ENCODE data around the gene SLC2A13.
"Not testable (repeated sequence)": the region's sequence is repeated elsewhere in the genome, so short reads cannot be mapped to it uniquely, and the experiment has no call there.

Gene SLC2A13

DNA sequence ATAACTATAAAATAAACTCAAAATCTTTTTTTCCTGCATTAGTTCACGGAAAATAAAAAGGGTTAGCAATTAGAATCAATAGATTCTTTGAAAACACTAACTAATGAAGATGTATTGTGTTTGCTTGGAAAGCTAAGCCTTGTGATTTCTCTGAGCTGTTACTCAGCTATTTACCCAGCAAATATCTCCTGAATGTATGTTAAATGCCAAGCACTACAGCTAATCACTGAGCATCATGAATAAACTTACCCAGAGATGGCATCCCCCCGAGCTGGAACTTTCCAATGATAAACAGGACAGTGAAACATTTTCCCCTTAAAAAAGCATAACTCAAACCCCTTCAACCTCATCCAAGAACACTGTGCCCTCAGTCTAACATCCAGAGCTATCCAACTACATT lies 71.2 kb downstream of the SLC2A13 start:
- DNase-seq (ENCODE audit: low read depth), result no peak

DNA sequence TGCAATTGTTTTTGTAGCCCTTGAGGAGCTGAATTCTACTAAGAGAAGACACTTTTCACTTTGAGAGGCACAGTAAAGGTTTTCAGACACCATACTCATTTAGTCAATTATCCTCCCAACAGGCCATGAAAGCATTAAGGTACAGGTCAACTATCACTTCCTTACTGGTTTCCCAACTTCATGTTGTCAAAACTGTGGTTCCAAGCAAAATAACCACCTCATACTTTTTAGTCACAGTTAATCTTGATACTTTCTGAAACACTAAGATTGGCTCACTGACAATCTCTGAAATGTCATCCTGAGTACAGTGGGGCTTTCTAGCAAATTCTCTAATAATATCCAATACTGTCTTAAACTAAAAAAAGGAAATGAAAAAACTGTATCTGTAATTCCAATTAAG lies 71.7 kb downstream of the SLC2A13 start:
- DNase-seq (ENCODE audit: low read depth), result no peak

DNA sequence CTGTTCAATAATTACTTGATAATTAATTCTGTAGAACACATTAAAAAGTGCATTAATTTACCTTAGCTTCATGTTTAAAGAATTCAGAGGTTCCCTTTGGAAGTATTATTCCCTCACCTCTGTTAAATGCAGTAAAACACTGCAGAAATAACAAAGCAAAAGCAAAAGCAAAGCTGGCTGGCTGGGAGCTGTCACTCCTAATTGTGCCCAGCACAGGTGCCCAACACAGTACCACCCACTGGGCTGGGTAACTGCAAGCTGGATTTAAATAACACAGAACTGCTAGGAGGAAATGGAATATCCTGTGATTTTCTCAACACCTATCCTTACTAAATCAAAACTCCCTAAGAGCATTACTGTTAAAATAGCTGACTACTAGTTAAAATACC lies 72.6 kb downstream of the SLC2A13 start:
- DNase-seq (ENCODE audit: low read depth), result no peak

DNA sequence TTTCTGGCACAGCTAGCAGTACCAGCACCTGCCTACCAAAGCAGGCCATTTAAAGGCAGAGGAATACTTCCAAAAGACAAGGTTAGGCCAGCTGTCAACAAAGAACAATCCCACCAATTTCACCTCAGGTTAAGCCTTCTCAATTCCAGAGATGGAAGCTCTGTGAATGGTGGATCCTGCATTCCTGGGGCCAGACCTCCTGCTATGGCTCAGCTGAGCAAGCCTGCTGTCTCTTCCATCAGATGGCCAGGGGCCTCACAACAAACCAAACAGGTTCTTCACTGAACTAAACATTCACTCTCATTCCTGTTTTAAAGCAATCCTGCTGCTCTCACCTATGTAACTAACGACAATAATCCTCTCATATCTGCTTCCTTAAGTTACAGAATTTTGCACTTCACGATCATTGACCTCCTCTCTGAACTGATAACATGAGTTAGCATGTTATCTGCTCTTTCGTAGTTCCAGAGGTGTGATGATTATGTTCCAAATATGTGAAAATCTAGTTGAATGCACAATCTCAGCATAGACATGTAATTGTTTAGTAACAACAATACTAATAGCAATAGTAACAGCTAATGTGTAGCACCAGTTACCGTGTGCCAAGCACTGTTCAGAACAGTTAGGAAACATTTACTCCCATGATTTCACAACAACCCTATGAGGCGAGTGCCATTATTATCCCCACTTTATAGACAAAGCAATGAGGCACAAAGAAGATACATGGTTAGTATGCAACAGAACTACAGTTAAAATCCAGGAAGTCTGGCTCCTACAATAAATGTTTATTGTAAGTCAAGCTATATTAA lies 73.2 kb downstream of the SLC2A13 start:
- DNase-seq (ENCODE audit: low read depth), result no peak

DNA sequence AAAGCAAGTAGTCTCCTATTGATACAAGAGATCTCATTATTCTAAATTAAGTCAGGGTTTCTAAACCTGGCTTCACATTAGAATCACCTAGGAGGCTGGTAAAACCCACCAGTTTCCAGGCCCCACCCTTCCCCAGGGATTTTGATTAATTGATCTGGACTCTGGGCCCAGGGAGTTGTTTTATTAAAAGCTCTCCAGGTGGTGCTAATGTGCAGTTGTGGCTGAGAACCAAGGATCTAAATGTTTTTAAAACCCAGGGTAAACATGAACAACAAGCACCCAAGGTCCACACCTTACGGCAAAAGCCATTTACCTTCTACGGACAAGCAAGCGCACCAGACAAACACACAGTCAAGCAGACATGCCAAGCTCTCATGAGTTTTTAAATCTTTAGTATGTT lies 73.9 kb downstream of the SLC2A13 start:
- DNase-seq (ENCODE audit: low read depth), result no peak

DNA sequence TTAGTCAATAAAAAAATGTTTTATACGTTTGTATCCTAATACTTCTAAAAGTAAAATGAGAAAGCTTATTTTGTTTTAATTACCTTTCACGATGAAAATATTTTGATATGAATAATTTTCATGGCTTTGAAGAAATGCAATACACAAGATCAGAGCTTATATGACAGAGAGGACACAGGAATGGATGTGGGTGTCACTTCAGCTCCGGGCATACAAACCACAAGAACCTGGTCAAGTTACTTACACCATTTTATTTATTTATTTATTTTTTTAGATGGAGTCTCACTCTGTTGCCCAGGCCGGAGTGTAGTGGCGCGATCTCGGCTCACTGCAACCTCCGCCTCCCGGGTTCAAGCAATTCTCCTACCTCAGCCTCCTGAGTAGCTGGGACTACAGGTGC lies 74.9 kb downstream of the SLC2A13 start:
- not testable (repeated sequence) for DNase-seq (ENCODE audit: low read depth)

DNA sequence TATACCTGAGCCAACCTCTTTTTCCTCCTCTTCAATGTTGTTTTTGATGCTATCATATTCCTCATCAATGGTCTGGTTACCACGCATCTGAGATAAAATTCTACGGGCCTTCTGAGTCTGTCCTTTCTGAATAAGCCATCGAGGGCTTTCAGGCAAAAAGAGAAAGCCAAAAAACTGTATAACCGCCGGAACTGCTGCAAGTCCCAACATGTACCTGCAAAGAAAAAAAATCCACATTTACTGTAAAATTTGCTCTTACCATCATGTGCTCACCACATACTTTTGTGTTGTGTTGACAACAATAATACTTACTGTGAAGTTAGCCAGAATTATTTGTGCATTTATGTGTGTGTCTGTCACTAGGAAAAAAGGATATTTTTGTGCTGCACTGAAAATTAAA lies 77.6 kb downstream of the SLC2A13 start:
- DNase-seq (ENCODE audit: low read depth), result no peak

DNA sequence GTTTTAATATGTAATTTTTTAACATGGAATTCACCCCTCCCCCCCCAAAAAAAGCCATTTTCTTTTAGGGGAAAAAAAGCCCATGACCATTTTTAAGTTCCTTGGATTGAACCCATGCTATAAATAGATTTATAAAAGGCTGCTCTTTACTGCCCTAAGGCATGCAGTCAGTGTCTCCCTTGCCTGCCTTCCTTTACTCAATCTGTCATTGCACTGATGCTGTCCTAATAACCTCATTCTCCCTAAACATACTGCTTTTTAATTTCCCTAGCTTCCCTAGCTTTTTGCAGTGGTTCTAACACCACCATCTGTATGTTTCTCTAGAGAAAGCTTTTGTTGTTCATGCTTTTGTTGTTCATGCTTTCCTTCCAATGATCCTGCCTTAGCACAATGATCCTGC lies 83.0 kb downstream of the SLC2A13 start:
- DNase-seq (ENCODE audit: low read depth), result no peak

DNA sequence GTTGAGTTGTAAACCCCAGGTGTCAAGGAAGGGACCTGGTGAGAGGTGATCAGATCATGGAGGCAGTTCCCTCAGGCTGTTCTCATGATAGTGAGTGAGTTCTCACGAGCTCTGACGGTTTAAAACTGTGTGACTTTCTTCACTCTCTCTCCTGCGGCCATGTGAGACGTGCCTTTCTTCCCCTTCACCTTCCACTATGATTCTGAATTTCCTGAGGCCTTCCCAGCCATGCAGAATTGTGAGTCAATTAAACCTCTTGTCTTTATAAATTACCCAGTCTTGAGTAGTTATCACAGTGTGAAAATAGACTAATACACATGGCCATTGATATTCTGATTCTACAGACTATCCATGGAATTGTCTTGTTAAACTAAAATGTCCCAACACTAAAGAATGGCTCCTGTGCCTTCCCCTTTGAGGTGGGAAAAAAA lies 85.6 kb downstream of the SLC2A13 start:
- no peak for DNase-seq (ENCODE audit: low read depth)

DNA sequence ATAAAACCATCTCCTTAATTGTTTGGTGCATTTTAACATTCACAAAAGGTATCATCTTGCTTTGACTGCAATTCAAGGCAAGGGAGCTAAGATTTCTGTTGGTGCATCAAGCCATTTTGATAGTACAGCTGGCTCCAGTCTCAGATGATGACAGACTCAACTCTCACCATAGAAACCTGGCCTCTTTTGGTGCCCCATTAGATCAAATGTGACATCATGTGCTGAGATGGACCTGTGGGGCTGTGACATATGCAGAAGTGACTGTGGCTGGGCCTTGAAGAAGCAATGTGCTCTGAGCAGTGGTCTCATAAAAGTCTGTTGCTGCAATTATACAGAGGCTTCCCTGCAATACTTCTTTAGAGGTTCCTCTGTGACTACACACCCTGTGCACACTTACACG lies 88.4 kb downstream of the SLC2A13 start:
- no peak for DNase-seq (ENCODE audit: low read depth)

DNA sequence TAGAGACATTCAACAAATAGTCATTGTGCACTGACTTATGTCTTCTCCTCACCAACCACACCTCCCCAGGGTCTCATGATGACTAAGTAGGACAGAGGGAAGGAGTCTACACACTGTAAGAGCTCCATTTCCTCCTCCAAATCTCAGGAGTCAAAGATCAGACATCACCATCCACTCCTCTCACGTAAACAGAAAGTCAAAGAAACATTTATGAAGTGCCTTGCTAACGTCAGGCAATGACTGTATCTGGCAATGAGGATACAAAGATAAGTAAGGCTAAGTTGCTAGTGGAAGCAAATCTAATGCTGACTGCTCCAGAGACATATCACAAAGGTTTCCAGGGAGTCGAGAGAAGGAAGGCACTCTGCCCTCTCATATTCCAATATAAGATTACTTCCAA lies 88.9 kb downstream of the SLC2A13 start:
- no peak for DNase-seq (ENCODE audit: low read depth)

DNA sequence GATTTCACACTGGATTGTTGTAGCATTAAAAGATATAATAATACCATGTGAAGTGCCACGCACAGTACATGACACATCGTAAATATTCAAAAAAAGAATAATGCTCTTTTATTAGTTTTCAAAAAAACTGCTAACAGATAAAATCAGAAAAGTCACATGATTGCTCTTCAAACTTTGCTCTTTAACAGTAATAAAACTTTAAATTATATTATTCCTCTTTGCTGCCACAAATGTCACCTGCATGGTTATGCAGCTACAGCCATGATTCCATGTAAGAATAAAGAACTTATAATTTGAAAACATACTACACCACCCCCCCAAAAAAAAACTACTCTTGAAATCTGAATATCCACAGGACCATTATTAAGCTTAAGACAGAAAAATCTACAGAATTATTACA lies 90.0 kb downstream of the SLC2A13 start:
- no peak for DNase-seq (ENCODE audit: low read depth)

DNA sequence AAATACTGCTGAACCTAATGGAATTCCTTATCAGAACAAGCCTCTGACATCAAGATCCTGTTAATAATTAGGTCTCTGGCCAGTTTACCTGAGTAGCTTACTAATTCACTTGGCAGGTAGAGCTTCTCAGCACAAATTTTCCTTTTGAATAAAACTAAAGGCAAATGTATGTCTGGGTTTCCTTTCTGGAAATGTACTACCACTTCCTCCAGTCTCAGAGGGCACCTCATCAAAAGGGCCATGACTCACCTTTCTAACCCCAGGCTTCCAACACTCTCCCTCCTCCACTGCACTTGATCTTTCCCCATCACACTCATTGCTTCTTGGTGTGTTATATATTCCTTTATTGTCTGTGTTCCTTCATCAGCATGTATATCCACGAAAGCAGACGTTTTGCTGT lies 90.5 kb downstream of the SLC2A13 start:
- DNase-seq (ENCODE audit: low read depth), result no peak

DNA sequence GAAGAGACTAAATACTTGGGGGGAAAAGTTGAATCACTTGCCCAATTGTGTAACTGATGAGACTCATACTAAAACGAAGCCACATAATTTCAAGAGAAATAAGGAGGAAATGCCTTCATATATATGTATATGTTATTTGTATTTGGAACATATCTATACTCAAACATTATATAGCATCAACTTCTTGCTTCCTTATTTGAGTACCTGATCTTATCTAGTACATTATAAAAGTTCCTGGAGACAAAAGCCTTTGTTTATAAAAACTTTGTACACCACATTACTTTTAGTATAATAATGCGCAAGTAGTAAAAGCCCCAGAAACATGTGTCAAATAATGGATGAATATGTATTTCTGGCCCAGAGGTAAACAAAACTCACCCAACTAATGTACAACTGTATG lies 92.0 kb downstream of the SLC2A13 start:
- DNase-seq (ENCODE audit: low read depth), result no peak

DNA sequence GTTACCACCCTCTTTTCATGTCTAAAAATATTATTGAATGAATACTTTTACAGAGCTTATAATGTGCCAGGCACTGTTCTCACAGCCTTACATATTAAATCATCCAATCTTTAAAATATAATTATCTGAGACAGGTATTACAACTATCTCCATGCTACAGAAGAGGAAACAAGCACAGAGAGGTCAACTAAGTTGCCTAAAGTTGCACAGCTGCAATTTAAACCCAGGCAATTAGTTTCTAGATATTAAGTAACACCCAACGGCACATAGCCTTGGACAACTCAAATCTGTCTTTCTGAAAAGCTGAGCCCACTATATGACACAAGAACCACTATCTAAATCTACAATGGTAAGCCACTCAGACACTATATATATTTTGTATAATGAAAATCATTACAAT lies 92.6 kb downstream of the SLC2A13 start:
- DNase-seq (ENCODE audit: low read depth), result no peak

DNA sequence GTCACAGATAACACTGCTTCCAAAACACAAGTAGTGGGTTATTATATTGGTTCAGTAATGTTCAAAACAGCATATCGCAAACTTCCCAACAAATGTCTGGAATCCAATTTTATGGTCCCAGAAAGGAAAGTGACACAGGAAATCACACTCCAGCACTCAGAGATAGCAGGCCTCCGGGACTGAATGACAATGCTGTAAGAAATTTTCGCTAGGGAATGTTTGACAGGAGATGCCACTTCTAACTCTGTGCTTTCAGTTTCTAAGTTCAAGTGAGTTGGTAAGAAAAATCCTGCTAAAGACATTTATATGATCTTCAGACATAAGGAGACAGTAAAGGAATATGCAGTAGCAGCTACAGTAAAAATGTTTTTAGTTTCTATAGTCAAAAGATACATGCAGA lies 93.2 kb downstream of the SLC2A13 start:
- DNase-seq (ENCODE audit: low read depth), result no peak

DNA sequence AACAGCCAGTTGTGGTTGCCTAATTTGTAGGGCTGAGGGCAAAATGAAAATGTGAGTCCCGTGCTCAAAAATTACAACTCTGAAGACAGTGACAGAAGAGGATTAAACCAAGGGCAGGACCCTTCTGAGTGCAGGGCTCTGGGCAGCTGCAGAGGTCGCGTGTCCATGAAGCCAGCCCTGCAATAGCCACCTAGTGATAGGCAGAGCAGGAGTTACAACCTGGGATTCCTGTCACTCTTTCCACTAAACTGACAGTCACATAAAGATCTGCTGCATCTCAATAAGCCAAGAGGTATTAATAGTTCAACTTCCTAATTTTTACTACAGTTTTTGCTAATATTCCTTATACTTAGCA lies 94.1 kb downstream of the SLC2A13 start:
- DNase-seq (ENCODE audit: low read depth), result no peak

DNA sequence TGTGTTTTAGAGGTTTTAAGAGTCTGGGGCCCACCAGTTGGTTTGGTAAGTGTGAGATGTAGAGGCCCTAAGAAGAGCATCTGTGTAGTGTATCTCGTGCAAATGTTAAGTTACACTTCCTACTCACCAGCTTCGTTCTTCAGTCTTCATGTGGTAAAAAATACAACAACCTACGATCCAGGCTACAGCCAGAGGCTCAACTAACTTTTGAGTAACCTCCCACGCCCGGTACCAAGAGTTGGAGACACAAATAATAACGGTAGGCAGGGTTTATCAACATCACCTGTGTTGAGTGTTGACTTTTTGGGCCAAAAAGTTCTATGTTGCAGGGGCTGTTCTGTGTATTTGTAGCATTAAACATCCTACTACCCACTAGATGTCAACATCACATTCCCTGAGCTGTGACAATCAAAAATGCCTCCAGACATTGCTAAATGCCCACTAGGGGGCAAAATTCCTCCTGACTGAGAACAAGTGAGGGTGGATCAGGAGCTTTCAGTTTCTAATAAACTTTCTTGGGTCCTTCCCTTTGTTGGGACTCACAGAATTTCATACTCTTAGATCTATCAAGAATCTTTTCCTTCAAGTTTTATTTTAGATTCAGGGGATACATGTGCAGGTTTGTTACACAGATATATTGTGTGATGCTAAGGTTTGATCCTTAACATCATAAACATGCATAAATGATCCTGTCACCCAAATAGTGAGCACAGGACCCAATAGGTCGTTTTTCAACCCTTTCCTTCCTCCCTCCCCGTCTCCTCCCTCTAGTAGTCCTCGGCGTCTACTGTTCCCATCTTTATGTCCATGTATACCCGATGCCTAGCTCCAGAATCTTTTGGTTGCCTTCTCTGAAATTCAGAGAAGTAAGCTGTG lies 94.7 kb downstream of the SLC2A13 start:
- peak; percentile 36 for DNase-seq (ENCODE audit: low read depth)

DNA sequence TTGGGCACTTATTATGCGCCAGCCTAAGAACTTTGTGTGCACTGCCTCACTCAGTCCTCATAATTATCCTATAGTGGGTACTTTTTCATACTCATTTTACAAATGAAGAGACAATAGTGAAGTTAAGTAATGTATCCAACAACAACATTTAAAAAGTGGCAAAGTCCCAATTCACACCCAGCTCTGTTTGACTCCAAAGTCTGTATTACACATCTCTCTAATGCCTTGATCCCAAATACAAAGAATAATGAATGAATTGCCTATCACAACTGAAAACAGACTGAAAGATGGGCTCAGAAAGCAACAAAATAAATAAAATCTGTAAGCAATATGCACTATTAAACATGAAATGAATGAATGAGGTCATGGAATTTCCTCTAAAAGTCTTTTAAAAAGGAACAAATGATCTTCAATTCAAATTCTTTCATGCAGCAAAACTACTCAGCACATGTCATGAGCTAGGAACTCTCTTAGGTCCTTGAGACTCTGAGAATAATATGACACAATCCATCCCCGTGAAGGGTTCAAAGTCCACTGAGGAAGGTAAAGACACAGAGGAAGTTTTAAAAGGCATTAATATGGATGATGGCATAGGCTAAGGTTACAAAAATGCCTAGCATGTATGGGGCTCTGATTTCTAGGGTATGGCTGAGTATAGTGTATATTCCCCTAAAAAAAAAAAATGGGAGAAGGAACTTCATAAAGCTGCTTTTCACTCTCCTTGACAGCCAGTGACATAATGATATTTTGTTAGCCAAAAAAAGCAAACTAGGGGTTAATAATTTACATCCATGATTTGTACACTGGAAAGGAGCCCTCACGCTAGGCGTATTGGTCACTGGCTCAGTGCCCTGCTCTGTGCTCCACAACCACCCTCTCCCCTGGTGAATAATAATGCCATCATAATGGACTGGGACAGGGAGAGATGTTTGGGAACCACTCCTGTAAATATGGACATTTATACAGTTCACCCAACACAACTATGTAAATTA lies 103.4 kb downstream of the SLC2A13 start:
- no peak for DNase-seq (ENCODE audit: low read depth)

DNA sequence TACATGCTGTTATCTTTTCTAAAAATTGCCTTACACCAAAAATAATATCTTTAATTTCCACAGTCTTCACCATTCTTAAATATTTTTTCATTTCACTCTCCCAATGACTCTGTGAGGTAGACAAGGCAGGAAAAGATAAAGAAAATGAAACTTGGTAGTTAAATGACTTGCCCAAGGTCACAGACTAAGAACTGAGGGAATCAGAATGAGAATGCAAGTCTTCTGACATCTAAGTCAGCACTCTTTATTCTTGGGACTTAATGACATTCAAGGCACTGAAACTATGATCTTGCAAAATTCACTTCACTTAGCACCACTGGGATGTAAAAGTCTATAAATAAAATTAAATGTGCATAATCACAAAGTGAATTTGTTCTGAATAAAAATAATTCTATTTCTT lies 104.5 kb downstream of the SLC2A13 start:
- no peak for DNase-seq (ENCODE audit: low read depth)

DNA sequence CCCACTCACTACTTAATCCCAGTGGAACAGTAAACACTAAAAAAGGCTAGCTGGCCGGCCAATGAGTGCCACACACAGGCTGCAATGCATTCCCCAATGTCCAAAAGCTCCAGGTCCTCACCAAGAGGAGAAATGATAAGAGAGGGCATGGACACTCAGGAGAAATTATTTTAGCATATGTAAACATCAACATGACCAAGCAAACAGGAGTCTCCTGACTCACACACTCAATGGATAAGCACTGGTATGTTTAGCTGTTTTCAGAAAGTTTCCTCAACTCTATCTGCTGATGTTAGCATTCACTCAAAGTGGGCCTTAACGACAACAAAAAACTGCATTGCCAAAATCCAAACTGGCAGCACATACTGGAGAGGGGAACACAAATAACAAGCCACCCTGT lies 105.0 kb downstream of the SLC2A13 start:
- DNase-seq (ENCODE audit: low read depth), result no peak

DNA sequence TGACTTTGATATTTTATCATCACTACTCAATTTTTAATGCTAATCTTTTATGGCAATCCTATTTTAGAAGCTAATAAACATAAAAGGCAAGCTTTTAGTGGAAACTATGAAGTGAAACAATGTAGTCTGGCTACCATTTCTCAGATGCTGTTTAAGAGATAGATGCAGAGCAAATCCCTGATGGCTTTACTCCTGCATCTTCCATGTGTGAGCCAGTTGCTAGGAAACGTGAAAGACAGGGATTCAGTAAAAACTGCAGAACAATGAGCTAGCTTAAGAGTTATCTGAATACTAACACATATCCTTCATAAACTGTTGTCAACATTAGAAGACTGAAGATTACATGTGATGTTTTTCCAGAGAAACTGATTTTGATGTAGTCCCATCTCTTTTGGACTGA lies 112.6 kb downstream of the SLC2A13 start:
- no peak for DNase-seq (ENCODE audit: low read depth)
